Measurements from ENCODE around the gene TLR1. TPM values are rescaled to one million over a fixed set of nuclear protein-coding genes. Genes with fewer than 3 reads are reported as not detected.
"Not testable (repeated sequence)": the region's sequence is repeated elsewhere in the genome, so short reads cannot be mapped to it uniquely, and the experiment has no call there.

TLR1 gene
- total RNA-seq, 3 donors from 2014 or later, result 7.3 to 9.3 (median 7.7) TPM

- no peak overlapping the region for H3K4me3 ChIP-seq
- no peaks in the 10 kb centered on the region for H3K9me3 ChIP-seq
- H3K36me3 ChIP-seq (ENCODE audit: low read depth), result no peaks in the 10 kb centered on the region
- H3K4me1 ChIP-seq (ENCODE audit: low read depth), result no peaks in the 10 kb centered on the region
- no peak for TF ChIP-seq CTCF (IDR thresholded peaks at IDR 0.05)
- intact Hi-C loops (cut with DNase I, micrococcal nuclease), result no loop called here
- no peak for DNase-seq
- no peak for ATAC-seq
Observed at GRCh38 chr4:38818441-38818976, 13.9 kb upstream of the TLR1 start.

- peak; percentile 61 for ATAC-seq
Observed at GRCh38 chr4:38815885-38816782, 11.5 kb upstream of the TLR1 start.

GRCh38 chr4:38814386-38814785, 9.8 kb upstream of the TLR1 start:
- no peak for DNase-seq
- TF ChIP-seq CTCF (IDR thresholded peaks at IDR 0.05), result no peak
- intact Hi-C loops (cut with DNase I, micrococcal nuclease), result no loop called here
- H3K4me3 ChIP-seq, result no peak overlapping the region
- H3K9me3 ChIP-seq, result no peaks in the 10 kb centered on the region
- H3K4me1 ChIP-seq (ENCODE audit: low read depth), result no peaks in the 10 kb centered on the region
- no peaks in the 10 kb centered on the region for H3K36me3 ChIP-seq (ENCODE audit: low read depth)
- no peak for ATAC-seq

More at GRCh38 chr4:38815885-38816782, 11.5 kb upstream of the TLR1 start:
- Histone ChIP-seq H3K9me3 (no peaks in the 10 kb centered on the region), H3K4me3 (no peak overlapping the region), H3K36me3 (ENCODE audit: low read depth) (no peaks in the 10 kb centered on the region), H3K4me1 (ENCODE audit: low read depth) (no peaks in the 10 kb centered on the region)
- no peak for DNase-seq
- intact Hi-C loops (cut with DNase I, micrococcal nuclease), result no loop called here
- no peak for TF ChIP-seq CTCF (IDR thresholded peaks at IDR 0.05)

- no peak for ATAC-seq
- no peak for TF ChIP-seq CTCF (IDR thresholded peaks at IDR 0.05)
- no peaks in the 10 kb centered on the region for H3K4me1 ChIP-seq (ENCODE audit: low read depth)
- intact Hi-C loops (cut with DNase I, micrococcal nuclease), result no loop called here
- no peak for DNase-seq
- H3K36me3 ChIP-seq (ENCODE audit: low read depth), result no peaks in the 10 kb centered on the region
- H3K9me3 ChIP-seq, result no peaks in the 10 kb centered on the region
- no peak overlapping the region for H3K4me3 ChIP-seq
Observed at GRCh38 chr4:38811297-38811696, 6.7 kb upstream of the TLR1 start.

- DNase-seq; intact Hi-C loops (cut with DNase I, micrococcal nuclease); H3K36me3 ChIP-seq (ENCODE audit: low read depth); H3K4me1 ChIP-seq (ENCODE audit: low read depth); H3K4me3 ChIP-seq; H3K9me3 ChIP-seq; ATAC-seq: not testable (repeated sequence)
Observed at GRCh38 chr4:38807462-38807861, 2.9 kb upstream of the TLR1 start.

GRCh38 chr4:38806251-38806650, 1.7 kb upstream of the TLR1 start:
- H3K4me1 ChIP-seq (ENCODE audit: low read depth); DNase-seq; H3K36me3 ChIP-seq (ENCODE audit: low read depth); intact Hi-C loops (cut with DNase I, micrococcal nuclease); H3K4me3 ChIP-seq; ATAC-seq; H3K9me3 ChIP-seq: not testable (repeated sequence)

Measured in mucosa of descending colon (tissue), 3 donors.